ENCODE results near the gene SLC17A1. TPM values are rescaled to one million over a fixed set of nuclear protein-coding genes. Genes with fewer than 3 reads are reported as not detected.

The SLC17A1 gene
- total RNA-seq, 4 donors from 2014 or later: not detected

- Histone ChIP-seq H3K36me3 (no peaks in the 10 kb centered on the region), H3K4me1 (no peaks in the 10 kb centered on the region), H3K4me3 (no peak overlapping the region), H3K27me3 (no peaks in the 10 kb centered on the region), H3K9me3 (no peaks in the 10 kb centered on the region), H3K27ac (replicated peaks in 1 of 4) (no peak overlapping the region)
- no peak for TF ChIP-seq POLR2A (IDR thresholded peaks at IDR 0.05; ENCODE audit: low read depth)
- no peak for TF ChIP-seq EP300 (IDR thresholded peaks at IDR 0.05)
- TF ChIP-seq, protein P1, sequence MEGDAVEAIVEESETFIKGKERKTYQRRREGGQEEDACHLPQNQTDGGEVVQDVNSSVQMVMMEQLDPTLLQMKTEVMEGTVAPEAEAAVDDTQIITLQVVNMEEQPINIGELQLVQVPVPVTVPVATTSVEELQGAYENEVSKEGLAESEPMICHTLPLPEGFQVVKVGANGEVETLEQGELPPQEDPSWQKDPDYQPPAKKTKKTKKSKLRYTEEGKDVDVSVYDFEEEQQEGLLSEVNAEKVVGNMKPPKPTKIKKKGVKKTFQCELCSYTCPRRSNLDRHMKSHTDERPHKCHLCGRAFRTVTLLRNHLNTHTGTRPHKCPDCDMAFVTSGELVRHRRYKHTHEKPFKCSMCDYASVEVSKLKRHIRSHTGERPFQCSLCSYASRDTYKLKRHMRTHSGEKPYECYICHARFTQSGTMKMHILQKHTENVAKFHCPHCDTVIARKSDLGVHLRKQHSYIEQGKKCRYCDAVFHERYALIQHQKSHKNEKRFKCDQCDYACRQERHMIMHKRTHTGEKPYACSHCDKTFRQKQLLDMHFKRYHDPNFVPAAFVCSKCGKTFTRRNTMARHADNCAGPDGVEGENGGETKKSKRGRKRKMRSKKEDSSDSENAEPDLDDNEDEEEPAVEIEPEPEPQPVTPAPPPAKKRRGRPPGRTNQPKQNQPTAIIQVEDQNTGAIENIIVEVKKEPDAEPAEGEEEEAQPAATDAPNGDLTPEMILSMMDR (IDR thresholded peaks at IDR 0.05): no peak
- TF ChIP-seq POLR2AphosphoS5 (IDR thresholded peaks at IDR 0.05): no peak
- DNase-seq (ENCODE audit: extremely low spot score): no peak
- intact Hi-C loops (cut with DNase I): no loop called here
Observed at GRCh38 chr6:25833136-25833535, 1.3 kb upstream of the SLC17A1 start.

GRCh38 chr6:25832670-25833069 lies 818 bp upstream of the SLC17A1 start:
- WGBS: 80% methylated on average over 3 of the region's 3 CpGs
- DNase-seq (ENCODE audit: extremely low spot score): no peak
- H3K27ac ChIP-seq (replicated peaks in 1 of 4): no peak overlapping the region
- TF ChIP-seq EP300 (IDR thresholded peaks at IDR 0.05): no peak
- TF ChIP-seq, protein P1 (IDR thresholded peaks at IDR 0.05): no peak
- no peak for TF ChIP-seq POLR2AphosphoS5 (IDR thresholded peaks at IDR 0.05)
- TF ChIP-seq POLR2A (IDR thresholded peaks at IDR 0.05; ENCODE audit: low read depth): no peak
- H3K4me1 ChIP-seq: no peaks in the 10 kb centered on the region
- intact Hi-C loops (cut with DNase I): no loop called here
- no peak overlapping the region for H3K4me3 ChIP-seq
- H3K27me3 ChIP-seq: no peaks in the 10 kb centered on the region
- no peaks in the 10 kb centered on the region for H3K9me3 ChIP-seq
- no peaks in the 10 kb centered on the region for H3K36me3 ChIP-seq

DNA sequence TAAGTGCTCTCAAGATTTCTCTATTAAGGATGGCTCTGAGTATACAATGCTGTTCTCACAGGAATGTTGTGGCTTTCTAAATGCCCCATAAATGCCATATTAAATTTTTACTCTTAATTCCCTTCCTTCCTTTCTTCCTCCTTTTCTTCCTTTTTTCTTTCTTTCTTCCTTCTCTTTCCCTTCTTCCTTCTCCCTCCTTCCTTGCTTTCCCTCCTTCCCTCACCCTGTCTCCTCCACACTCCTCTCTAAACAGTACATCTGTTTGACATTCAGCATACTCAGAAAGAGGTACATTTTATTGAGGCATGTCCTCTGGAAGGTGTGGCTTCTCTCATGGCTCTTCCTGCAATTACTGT lies 433 bp upstream of the SLC17A1 start:
- Histone ChIP-seq H3K4me1 (no peaks in the 10 kb centered on the region), H3K36me3 (no peaks in the 10 kb centered on the region), H3K9me3 (no peaks in the 10 kb centered on the region), H3K27ac (replicated peaks in 1 of 4) (no peak overlapping the region), H3K27me3 (no peaks in the 10 kb centered on the region), H3K4me3 (no peak overlapping the region)
- intact Hi-C loops (cut with DNase I): no loop called here
- DNase-seq (ENCODE audit: extremely low spot score): no peak
- TF ChIP-seq, protein P1 (IDR thresholded peaks at IDR 0.05): no peak
- TF ChIP-seq POLR2A (IDR thresholded peaks at IDR 0.05; ENCODE audit: low read depth) (no peak), POLR2AphosphoS5 (IDR thresholded peaks at IDR 0.05) (no peak), EP300 (IDR thresholded peaks at IDR 0.05) (no peak)

GRCh38 chr6:25830458-25830857 lies 1.4 kb downstream of the SLC17A1 start:
- intact Hi-C loops (cut with DNase I): no loop called here
- no peaks in the 10 kb centered on the region for H3K27me3 ChIP-seq
- no peak overlapping the region for H3K4me3 ChIP-seq
- H3K27ac ChIP-seq (replicated peaks in 1 of 4): no peak overlapping the region
- no peaks in the 10 kb centered on the region for H3K4me1 ChIP-seq
- no peak for DNase-seq (ENCODE audit: extremely low spot score)
- peaks cover 0 to 2% (median 0%) of the 10 kb centered on the region in 4 donors for H3K9me3 ChIP-seq
- WGBS: 71% methylated on average over 4 of the region's 4 CpGs
- TF ChIP-seq POLR2A (IDR thresholded peaks at IDR 0.05; ENCODE audit: low read depth): no peak
- TF ChIP-seq, protein P1 (IDR thresholded peaks at IDR 0.05): no peak
- H3K36me3 ChIP-seq: no peaks in the 10 kb centered on the region

DNA sequence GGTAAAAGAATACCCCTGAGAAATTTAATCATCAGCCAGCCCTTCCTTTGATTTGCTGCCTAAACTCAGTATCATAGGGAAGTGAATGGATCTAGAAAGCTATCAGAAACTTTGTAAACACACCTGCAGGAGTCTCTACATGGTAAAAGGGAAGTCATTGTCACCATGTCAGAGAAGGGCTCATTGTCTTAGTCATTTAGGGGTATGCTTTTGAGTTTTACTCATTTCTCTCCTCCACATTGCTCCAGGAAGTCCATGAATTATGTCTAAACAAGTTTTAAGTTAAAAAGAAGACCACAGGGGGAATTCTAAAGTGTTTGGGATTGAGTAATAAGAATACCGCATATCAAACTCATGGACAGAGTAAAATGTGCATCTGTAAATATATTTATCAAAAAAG lies 2.5 kb downstream of the SLC17A1 start:
- H3K27ac ChIP-seq (replicated peaks in 1 of 4): no peak overlapping the region
- H3K36me3 ChIP-seq: no peaks in the 10 kb centered on the region
- H3K9me3 ChIP-seq: peaks cover 0 to 4% (median 0%) of the 10 kb centered on the region in 4 donors
- WGBS: 84% methylated on average over 1 of the region's 1 CpG
- no peak overlapping the region for H3K4me3 ChIP-seq
- no peak for TF ChIP-seq POLR2AphosphoS5 (IDR thresholded peaks at IDR 0.05)
- TF ChIP-seq, protein P1 (IDR thresholded peaks at IDR 0.05): no peak
- no peak for TF ChIP-seq EP300 (IDR thresholded peaks at IDR 0.05)
- no peak for TF ChIP-seq POLR2A (IDR thresholded peaks at IDR 0.05; ENCODE audit: low read depth)
- intact Hi-C loops (cut with DNase I): no loop called here
- DNase-seq (ENCODE audit: extremely low spot score): no peak
- H3K27me3 ChIP-seq: no peaks in the 10 kb centered on the region
- H3K4me1 ChIP-seq: no peaks in the 10 kb centered on the region

All from esophagus muscularis mucosa (tissue), 4 donors.